ENCODE data around the gene EMC6. TPM values are rescaled to one million over a fixed set of nuclear protein-coding genes. Genes with fewer than 3 reads are reported as not detected.

Gene EMC6
- total RNA-seq, 1 experiment from 2014 or later = 56.5 TPM

GRCh38 chr17:3627769-3628167 lies 40.8 kb upstream of the EMC6 start:
- H4K20me1 ChIP-seq (ENCODE audit: low read length) = no peaks in the 10 kb centered on the region
- peaks cover 10% of the 10 kb centered on the region for H3K36me3 ChIP-seq (ENCODE audit: low read depth, low read length)
- TF ChIP-seq CTCF (conservative IDR thresholded peaks at IDR 0.05; ENCODE audit: low read depth, low read length) (no peak), EZH2 (IDR thresholded peaks at IDR 0.05; ENCODE audit: low read length, unreplicated experiment) (no peak), EZH2phosphoT487 (IDR thresholded peaks at IDR 0.05; ENCODE audit: borderline replicate concordance, low read length) (no peak)
- no peak overlapping the region for H3K9ac ChIP-seq (ENCODE audit: low read length)
- no peak overlapping the region for H3K4me3 ChIP-seq (ENCODE audit: low read length)
- ATAC-seq (no peak), DNase-seq (no peak)
- no TSS peak for BruUV-seq (replicated peaks)
- H3K4me2 ChIP-seq (ENCODE audit: low read length) = no peak overlapping the region
- H2AFZ ChIP-seq (ENCODE audit: low read length) = no peak overlapping the region
- no peak overlapping the region for H3K27ac ChIP-seq (ENCODE audit: low read length)
- no peaks in the 10 kb centered on the region for H3K4me1 ChIP-seq (ENCODE audit: insufficient read depth, low read length)
- intact Hi-C loops (cut with micrococcal nuclease) = no loop called here
- no peaks in the 10 kb centered on the region for H3K9me3 ChIP-seq (ENCODE audit: low read length)
- peaks cover 12% of the 10 kb centered on the region; the same call in 1 of the 2 replicates for H3K79me2 ChIP-seq (ENCODE audit: low read length)
- H3K9me2 ChIP-seq (replicated peaks; ENCODE audit: low read length) = no peaks in the 10 kb centered on the region
- POLR2A ChIA-PET (ENCODE audit: unreplicated experiment) = no interaction called here
- H3K27me3 ChIP-seq (ENCODE audit: low read length) = no peaks in the 10 kb centered on the region
- H3F3A ChIP-seq (ENCODE audit: low read length, unreplicated experiment) = no peaks in the 10 kb centered on the region
- CTCF ChIA-PET = no interaction called here

- H3K27me3 ChIP-seq (ENCODE audit: low read length) = no peaks in the 10 kb centered on the region
- BruUV-seq (replicated peaks) = no TSS peak
- no peak overlapping the region for H3K4me3 ChIP-seq (ENCODE audit: low read length)
- no peak for DNase-seq
- H4K20me1 ChIP-seq (ENCODE audit: low read length) = no peaks in the 10 kb centered on the region
- peaks cover 5% of the 10 kb centered on the region for H3K36me3 ChIP-seq (ENCODE audit: low read depth, low read length)
- no peaks in the 10 kb centered on the region for H3K9me3 ChIP-seq (ENCODE audit: low read length)
- intact Hi-C loops (cut with micrococcal nuclease) = no loop called here
- H3K4me1 ChIP-seq (ENCODE audit: insufficient read depth, low read length) = peaks cover 6% of the 10 kb centered on the region; the same call in 1 of the 2 replicates
- TF ChIP-seq CTCF (conservative IDR thresholded peaks at IDR 0.05; ENCODE audit: low read depth, low read length) (no peak), EZH2 (IDR thresholded peaks at IDR 0.05; ENCODE audit: low read length, unreplicated experiment) (no peak), EZH2phosphoT487 (IDR thresholded peaks at IDR 0.05; ENCODE audit: borderline replicate concordance, low read length) (no peak)
- no peak overlapping the region for H3K27ac ChIP-seq (ENCODE audit: low read length)
- H3K9ac ChIP-seq (ENCODE audit: low read length) = no peak overlapping the region
- no peak overlapping the region for H3K4me2 ChIP-seq (ENCODE audit: low read length)
- ATAC-seq = no peak
- H3F3A ChIP-seq (ENCODE audit: low read length, unreplicated experiment) = no peaks in the 10 kb centered on the region
- CTCF ChIA-PET = no interaction called here
- H3K9me2 ChIP-seq (replicated peaks; ENCODE audit: low read length) = no peaks in the 10 kb centered on the region
- POLR2A ChIA-PET (ENCODE audit: unreplicated experiment) = no interaction called here
- H3K79me2 ChIP-seq (ENCODE audit: low read length) = peaks cover 34% of the 10 kb centered on the region
- no peak overlapping the region for H2AFZ ChIP-seq (ENCODE audit: low read length)
Measured at GRCh38 chr17:3630781-3631180, 37.8 kb upstream of the EMC6 start.

GRCh38 chr17:3632287-3632686 lies 36.3 kb upstream of the EMC6 start:
- Histone ChIP-seq H3F3A (ENCODE audit: low read length, unreplicated experiment) (no peaks in the 10 kb centered on the region), H4K20me1 (ENCODE audit: low read length) (no peaks in the 10 kb centered on the region), H3K9me3 (ENCODE audit: low read length) (no peaks in the 10 kb centered on the region), H3K4me3 (ENCODE audit: low read length) (no peak overlapping the region), H3K79me2 (ENCODE audit: low read length) (peaks cover 40% of the 10 kb centered on the region), H3K4me2 (ENCODE audit: low read length) (no peak overlapping the region), H3K27me3 (ENCODE audit: low read length) (no peaks in the 10 kb centered on the region), H3K36me3 (ENCODE audit: low read depth, low read length) (peaks cover 5% of the 10 kb centered on the region), H3K9me2 (replicated peaks; ENCODE audit: low read length) (no peaks in the 10 kb centered on the region), H3K4me1 (ENCODE audit: insufficient read depth, low read length) (peaks cover 6% of the 10 kb centered on the region; the same call in 1 of the 2 replicates), H3K9ac (ENCODE audit: low read length) (no peak overlapping the region), H3K27ac (ENCODE audit: low read length) (no peak overlapping the region), H2AFZ (ENCODE audit: low read length) (no peak overlapping the region)
- no TSS peak for BruUV-seq (replicated peaks)
- no peak for DNase-seq
- CTCF ChIA-PET = no interaction called here
- ATAC-seq = no peak
- intact Hi-C loops (cut with micrococcal nuclease) = no loop called here
- no peak for TF ChIP-seq EZH2phosphoT487 (IDR thresholded peaks at IDR 0.05; ENCODE audit: borderline replicate concordance, low read length)
- TF ChIP-seq EZH2 (IDR thresholded peaks at IDR 0.05; ENCODE audit: low read length, unreplicated experiment) = no peak
- no peak for TF ChIP-seq CTCF (conservative IDR thresholded peaks at IDR 0.05; ENCODE audit: low read depth, low read length)
- POLR2A ChIA-PET (ENCODE audit: unreplicated experiment) = no interaction called here
